Right forelimb (tissue), 1 donor: ENCODE data around the gene DMPK.
"Not testable (repeated sequence)": the region's sequence is repeated elsewhere in the genome, so short reads cannot be mapped to it uniquely, and the experiment has no call there.

ENCODE experiments used
- DNase-seq: peaks from one replicate; pipeline ENCODE4 v3.0.0-alpha.2; 2018

Gene DMPK

GRCh38 chr19:45767881-45768654, 14.2 kb downstream of the DMPK start:
- DNase-seq: peak; percentile 80

GRCh38 chr19:45767410-45767880, 14.8 kb downstream of the DMPK start:
- peak; percentile 85 for DNase-seq

GRCh38 chr19:45766869-45767346, 15.4 kb downstream of the DMPK start:
- DNase-seq: no peak

GRCh38 chr19:45766296-45766868, 15.9 kb downstream of the DMPK start:
- DNase-seq: no peak

GRCh38 chr19:45765702-45766295, 16.5 kb downstream of the DMPK start:
- DNase-seq: no peak

- no peak for DNase-seq
These were observed 17.2 kb downstream of the DMPK start for GRCh38 chr19:45764945-45765701.

DNA sequence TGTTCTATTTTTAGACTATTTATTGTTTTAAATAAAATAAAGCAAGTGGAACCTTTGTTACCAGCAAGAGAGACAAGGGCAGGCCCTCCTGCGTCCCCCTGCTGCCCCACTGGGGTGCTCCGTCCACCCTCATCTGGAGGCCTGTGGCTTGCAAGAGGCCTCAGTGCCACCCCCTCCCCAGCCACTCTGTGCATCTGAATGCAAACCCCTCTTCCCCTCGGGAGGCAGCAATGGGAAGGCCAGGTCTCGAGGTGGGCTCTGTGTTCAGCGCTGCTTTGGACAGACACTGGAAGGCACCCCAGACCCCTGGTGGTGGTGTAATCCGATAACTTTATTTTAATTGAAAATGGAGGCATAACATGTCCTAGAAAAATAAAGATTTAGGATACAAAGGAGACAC, 17.8 kb downstream of the DMPK start:
- no peak for DNase-seq

DNA sequence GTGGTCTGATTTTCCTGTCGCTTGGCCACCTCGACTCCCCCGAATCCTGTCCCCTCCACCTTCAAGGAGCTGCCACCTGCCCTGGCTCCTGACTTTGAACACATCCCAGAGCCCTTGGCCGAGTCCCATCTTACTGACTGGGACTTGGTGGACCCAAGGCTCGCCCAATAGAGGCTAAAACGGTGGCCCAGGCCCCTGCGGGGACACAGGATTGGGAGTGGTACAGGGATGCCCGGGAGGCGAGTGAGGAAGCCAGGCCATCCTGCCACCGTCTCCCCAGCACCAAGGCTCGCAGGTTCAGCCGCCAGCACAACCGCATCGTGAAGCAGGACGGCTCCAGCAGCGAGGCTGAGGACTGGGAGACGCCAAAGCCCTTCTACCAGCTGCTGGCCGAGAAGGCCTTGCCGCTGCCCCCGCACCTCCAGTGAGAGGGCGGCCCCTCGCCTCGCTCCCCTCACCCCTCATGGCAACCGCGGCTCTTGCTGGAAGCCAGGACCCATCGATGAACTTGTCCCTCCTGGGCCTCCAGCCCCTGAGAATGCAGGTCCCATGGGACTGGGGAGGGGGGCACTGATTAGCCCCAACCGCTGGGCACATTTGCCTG, 18.5 kb downstream of the DMPK start:
- no peak for DNase-seq

- no peak for DNase-seq
These were observed 19.2 kb downstream of the DMPK start for GRCh38 chr19:45762870-45763631.

- DNase-seq: no peak
These were observed 20.6 kb downstream of the DMPK start for GRCh38 chr19:45761714-45762113.

DNA sequence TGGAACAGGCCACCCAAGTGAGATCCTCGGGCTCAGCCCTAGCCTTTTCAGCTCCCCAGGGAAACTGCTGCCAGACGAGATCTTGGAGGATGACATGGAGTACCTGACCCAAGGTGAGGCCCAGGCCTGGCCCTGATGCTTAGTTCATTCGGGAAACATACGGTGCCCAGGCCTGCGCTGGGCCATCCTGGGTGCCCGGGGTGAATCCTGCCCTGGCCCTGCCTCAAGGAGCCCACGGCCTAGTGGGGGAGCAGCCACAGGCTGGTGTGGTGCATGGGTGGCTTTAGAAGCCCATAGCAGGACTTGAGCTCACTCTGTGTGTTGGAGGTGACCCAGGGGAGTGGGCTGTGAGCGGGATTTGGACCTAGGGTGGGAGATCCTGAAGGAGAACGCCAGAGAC, 23.4 kb downstream of the DMPK start:
- DNase-seq: no peak

DNA sequence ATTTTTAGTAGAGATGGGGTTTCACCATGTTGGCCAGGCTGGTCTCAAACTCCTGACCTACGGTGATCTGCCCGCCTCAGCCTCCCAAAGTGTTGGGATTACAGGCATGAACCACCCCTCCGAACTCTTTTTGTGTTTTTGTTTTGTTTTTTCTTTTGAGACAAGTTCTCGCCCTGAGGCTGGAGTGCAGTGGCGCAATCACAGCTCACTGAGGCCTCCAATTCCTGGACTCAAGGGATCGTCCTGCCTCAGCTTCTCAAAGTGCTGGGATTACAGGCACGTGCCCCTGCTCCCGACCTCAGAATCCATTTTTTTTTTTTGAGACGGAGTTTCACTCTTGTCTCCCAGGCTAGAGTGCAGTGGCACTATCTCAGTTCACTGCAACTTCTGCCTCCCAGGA, 24.6 kb downstream of the DMPK start:
- no peak for DNase-seq

GRCh38 chr19:45754323-45754722, 28.0 kb downstream of the DMPK start:
- no peak for DNase-seq

DNA sequence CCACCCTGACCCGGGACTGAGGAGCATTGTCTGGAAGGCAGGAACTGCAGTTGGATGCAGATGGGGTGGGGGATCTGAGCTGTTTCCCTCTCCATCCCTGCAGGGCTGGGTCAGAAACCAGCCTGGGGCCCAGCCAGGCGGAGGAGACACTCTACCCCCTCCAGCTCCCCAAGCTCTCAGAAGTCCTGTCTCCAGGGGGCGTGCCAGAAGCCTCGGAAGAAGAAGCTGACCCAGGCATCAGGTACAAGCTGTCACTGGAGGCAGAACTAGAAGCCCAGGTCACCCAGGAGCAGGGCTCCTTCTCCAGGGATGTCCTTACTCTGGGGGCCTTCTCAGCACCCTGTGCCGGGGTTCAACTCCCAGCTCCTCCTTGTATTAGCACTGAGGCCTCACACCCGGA, 28.7 kb downstream of the DMPK start:
- no peak for DNase-seq

DNA sequence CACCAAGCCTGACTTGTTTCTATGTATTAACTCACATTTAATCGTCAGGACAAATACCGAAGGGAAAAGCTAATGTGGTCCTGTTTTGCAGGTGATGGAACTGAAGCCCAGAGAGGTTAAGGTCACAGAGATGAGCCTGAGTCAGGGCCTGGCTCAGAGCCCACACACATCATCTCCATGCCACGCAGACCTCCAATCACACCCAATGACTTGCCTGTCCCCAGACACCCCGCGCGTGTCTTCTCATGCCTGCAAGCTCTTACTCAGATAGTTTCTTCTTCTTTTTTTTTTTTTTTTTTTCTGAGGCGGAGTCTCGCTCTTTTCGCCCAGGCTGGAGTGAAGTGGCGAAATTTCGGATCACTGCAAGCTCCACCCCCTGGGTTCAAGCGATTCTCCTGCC, 29.7 kb downstream of the DMPK start:
- no peak for DNase-seq

GRCh38 chr19:45751483-45751882, 30.8 kb downstream of the DMPK start:
- DNase-seq: not testable (repeated sequence)

DNA sequence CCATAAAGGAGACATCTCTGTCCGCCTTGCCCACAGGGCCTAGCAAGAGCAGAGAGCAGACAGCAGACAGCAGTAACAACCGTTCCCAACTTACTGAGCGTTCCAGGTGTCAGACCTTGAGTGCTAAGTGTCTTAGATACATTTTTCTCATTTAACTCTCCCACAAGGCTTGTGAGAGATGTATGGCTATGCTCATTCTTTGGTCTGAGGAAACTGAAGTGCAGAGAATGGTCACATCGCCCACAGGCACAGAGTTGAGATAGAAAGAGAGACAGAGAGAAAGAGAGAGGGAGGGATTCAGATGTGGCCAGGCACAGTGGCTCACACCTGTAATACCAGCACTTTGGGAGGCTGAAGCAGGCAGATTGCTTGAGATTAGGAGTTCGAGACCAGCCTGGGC, 34.8 kb downstream of the DMPK start:
- no peak for DNase-seq

GRCh38 chr19:45746866-45747265, 35.4 kb downstream of the DMPK start:
- no peak for DNase-seq

GRCh38 chr19:45745606-45746005, 36.7 kb downstream of the DMPK start:
- no peak for DNase-seq

GRCh38 chr19:45742969-45743368, 39.3 kb downstream of the DMPK start:
- no peak for DNase-seq

- DNase-seq: no peak
These were observed 42.5 kb downstream of the DMPK start for GRCh38 chr19:45739498-45740439.
